Measurements from ENCODE around the gene GNB5.

GNB5 gene

DNA sequence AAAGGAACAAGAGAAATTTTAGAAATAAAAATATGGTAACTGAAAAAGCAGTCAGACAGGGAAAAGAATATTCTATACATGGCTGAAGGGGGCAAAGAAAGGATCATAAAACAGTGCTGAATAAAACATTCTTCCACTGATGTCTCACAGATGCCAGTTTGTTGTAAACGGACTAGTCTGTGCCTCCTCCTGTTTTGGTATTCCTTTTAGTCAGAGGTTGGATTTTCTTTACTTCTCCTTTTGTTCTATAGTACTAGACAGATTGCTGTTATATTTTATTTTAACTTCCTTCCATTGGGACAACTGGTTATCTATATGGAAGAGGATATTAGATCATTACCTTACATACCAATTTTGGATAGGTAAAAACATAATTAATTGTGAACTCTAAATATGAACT, 16.0 kb upstream of the GNB5 start:
- in situ Hi-C loops (cut with MboI; ENCODE audit: low sequenced_read_pairs): no loop called here

DNA sequence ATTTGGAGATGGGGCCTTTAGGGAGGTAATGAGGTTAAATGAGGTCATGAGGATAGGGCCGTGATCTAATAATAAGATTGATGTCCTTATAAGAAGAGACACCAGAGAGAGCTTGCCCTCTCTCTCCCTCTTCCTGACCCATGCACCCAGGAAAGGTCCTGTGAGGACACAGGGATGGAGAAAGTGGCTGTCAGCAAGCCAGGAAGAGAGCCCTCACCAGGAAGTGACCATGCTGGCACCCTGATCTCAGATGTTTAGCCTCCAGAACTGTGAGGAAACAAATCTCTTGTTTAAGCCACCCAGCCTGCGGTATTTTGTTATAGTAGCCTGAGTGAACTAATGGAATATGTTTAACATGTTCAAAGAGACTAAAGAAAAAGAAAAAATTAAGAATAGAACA, 15.3 kb upstream of the GNB5 start:
- in situ Hi-C loops (cut with MboI; ENCODE audit: low sequenced_read_pairs): no loop called here

DNA sequence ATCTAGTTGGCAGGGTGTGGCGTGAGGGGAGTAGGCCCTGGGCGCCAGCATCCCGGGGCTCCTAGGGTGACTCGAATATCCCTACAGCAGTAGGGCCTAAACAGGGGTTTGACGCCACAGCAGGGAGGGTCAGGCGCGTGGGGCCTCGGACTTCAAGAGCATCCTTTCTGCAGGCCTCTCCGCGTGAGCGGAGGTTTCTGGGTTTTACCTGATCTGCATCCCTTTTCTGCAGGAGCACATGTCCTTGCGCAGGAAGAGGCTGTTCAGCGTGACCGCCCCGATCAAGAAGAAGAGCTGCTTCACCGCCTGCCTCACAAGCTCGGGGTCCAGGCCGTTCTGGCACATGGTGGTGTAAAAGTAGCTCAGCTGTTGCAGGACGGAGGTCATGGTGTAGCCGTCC, 13.5 kb upstream of the GNB5 start:
- in situ Hi-C loops (cut with MboI; ENCODE audit: low sequenced_read_pairs): no loop called here

DNA sequence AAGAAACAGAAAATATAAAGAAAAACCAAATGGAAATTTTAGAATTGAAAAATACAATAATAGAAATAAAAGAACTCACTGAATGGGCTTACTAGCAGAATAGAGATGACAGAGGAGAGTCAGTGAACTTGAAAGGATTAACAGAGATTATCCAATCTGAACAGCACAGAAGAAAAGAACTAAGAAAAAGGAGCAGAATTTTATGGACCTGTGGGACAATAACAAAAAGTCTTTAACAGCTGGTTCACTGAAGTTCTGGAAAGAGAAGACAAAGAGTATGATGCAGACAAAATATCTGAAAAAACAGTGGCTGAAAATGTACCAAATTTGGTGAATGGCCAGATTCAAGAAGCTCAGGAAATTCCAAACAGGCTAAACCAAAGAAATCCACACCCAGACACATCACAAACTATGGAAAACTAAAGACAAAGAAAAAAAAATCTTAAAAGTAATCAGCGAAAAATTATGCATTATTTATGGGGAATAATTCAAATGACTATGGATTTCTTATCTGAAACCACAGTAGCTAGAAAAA, 9.7 kb upstream of the GNB5 start:
- in situ Hi-C loops (cut with MboI; ENCODE audit: low sequenced_read_pairs): no loop called here

- in situ Hi-C loops (cut with MboI; ENCODE audit: low sequenced_read_pairs): no loop called here
These were observed 8.1 kb upstream of the GNB5 start for GRCh38 chr15:52199271-52199670.

DNA sequence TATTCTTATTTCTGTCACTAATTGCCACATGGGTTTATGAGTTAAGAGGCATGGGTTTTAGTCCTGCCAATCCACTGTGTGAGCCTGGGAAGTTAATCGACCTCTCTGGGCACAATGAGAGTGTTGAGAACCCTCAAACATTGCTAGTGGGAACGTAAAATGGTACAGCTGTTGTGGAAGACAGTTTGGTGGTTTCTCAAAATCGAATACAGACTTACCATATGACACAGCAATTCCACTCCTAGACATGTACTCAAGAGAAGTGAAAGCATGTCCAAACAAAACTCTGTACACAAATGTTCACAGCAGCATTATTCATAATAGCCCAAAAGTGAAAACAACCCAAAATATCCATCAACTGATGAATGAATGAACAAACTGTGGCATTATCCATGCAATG, 5.7 kb upstream of the GNB5 start:
- in situ Hi-C loops (cut with MboI; ENCODE audit: low sequenced_read_pairs): no loop called here

DNA sequence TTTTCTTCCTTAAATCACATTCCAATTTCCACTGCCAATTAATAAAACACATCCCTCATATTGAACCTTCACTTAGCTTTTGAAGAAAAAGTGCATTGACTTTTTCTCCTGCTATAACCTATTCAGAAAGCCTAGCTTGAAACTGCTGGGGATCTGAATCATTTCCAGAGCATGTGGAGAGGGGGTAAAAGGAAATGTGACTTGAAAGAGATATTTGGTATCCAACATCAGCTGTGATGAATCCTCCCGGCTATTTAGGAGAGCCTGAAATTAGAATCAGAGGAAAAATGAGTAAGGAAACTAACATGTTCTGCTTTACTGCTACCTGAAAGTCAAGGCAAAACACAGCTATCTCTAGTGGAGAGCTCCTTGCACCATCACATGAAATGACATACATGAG, 2.6 kb upstream of the GNB5 start:
- in situ Hi-C loops (cut with MboI; ENCODE audit: low sequenced_read_pairs): no loop called here

DNA sequence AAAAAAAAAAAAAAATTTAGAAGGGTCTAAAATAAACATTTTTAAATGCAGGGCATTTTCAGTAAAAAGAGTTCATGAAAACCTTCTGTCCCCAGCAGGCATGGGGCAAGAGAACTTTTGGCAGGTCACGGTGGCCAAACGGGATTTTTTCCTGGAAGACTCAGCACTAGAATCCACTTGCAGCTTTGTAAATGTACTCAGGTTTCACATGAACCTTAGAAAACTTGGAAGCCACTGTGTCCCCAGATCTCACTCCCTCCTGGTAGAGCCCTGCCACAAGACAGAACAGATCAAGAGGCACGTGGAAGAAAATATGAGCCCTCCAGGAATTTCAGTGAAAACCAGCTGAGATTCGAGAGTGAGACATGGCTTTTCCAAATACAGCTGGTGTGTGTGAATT, 2.1 kb upstream of the GNB5 start:
- in situ Hi-C loops (cut with MboI; ENCODE audit: low sequenced_read_pairs): no loop called here

DNA sequence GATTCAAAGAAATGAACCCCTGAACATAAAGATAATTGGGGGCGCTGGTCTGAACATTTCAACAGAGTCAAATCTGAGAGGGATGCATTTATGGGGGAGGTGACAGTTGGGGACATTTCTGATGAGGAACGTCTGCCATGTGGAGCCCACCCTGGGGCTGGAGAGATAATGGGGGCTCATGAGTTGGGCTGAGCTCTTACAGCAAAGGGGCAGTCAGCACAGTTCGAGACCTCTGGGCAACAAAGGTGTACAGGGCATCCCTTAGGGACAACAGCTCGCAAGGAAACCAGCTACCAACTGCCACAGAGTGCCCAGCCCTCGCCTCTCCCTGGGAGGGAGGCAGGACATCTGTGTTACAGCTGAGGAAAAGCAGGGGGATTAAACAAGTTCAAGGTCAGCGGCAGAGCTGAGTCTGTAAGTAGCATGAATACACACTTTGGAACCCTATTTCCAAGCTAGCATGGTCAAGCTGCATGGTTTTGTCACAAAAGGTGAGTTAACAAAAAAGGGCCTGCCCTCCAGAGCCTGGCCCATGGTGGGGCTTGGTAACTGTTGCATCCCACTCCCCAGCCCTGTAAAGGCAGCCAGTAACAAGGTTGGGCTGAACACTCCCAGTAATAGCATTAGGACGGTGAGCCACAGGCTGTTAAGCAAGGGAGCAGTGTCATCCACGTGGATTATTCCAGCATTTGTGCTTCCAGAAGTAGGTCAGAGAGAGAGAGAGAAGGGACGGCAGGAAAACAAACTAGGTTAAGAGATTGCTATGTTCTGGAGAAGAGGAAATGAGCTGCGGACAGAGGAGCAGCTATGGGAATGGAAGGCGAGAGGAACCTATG, 4.3 kb downstream of the GNB5 start:
- in situ Hi-C loops (cut with MboI; ENCODE audit: low sequenced_read_pairs): no loop called here

DNA sequence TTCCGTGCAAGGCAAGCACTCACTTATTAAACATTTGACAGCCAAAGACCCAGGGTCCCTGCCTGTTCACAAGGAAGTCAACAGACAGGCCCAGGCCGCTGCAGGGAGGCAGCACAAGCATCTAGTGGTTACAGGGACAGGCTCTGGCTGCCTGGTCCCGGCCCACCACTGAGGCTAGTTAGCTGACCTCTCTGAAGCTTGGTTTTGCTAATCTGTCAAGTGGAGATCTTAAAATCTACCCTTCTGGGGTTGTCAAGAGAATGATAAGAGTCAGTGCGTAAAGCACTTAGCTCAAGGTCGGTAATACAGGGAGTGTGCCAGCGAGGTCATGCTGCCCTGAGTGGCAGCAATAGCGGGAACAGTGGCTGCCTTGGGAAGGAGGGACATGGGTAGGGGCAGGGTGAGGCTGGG, 6.0 kb downstream of the GNB5 start:
- in situ Hi-C loops (cut with MboI; ENCODE audit: low sequenced_read_pairs): no loop called here

DNA sequence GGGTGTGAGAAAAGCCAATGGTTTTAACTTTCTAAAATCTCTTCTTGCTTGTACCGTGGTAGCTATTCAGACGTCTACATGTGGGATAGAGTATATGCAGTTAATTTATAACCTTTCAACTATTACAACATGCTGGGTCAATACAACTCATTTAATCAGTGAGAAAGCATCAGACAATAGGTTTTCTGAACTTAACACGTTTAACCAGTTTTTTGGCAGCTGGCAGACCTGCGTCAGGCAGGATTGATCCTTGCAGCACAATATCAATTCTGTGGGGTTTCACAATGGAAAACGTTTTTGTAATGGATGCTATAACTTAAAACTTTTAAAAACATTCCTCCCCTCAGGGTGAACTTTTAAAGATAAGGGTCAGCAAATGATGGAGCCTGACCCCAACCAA, 6.5 kb downstream of the GNB5 start:
- in situ Hi-C loops (cut with MboI; ENCODE audit: low sequenced_read_pairs): no loop called here

DNA sequence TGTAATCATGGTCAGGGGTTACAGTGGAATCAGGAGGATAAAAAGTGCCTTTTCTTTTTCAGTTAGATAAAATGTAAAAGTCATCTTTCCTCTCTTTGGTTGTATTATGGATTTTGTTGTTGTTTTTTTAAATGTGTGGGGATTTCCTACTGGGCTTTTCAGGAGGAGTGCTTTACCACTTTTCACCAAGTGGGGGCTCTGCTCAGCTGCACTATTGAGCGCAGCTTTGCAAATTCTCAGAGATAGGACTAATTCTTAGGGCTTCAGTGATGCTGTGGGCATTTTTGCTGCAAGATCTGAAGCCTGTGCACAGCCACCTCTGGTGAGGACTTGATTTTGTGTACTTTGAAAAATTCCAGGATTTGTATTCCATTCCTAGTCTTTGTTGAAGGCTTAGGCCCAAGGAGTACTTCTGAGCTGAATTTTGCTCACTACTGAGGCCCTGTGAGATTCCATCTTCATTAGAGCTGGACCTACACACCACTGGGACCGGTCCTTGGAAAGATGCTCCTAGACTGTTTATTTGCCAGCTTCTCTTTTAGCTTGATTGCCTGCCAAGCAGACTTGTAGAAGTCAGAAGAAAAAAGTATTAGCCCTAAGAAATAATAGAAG, 7.5 kb downstream of the GNB5 start:
- in situ Hi-C loops (cut with MboI; ENCODE audit: low sequenced_read_pairs): no loop called here

DNA sequence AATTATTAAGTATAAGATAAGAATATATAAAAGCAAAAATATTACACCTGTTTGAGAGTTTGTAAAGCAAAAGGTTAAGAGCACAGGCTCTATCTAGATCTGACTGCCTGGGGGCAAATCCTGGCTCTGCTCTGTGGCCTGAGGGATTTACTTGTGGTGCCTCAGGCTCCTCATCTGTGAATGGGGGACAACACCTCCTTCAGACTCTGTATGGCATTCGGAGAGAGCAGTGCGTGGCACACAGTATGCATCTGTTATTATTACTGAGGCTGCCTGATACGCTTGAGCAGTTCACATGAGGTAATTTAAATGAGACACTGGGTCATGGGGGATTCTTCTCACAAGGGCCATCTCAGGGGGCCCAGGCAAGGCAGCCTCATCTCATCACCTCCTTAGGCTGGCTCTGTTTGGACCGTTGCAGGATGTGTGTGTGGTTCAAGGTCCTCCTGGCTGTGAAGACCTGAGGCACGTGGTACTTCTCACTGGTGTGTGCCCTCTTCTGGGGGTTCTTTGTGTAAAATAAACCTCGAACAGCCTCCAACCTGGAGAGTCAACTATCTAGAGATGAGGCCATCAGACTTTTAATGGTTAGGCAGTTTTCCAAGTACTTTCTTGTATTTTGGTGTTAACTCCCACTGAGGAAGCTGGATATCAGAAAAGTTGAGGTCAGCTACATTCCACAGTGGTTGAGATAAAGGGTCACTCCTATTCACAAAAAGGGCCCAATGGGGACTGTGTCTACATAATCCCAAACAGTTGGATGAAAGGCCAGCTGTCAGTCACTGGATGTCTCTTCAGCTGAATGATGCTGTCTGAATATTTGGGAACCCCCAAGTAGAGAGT, 9.0 kb downstream of the GNB5 start:
- in situ Hi-C loops (cut with MboI; ENCODE audit: low sequenced_read_pairs): no loop called here

DNA sequence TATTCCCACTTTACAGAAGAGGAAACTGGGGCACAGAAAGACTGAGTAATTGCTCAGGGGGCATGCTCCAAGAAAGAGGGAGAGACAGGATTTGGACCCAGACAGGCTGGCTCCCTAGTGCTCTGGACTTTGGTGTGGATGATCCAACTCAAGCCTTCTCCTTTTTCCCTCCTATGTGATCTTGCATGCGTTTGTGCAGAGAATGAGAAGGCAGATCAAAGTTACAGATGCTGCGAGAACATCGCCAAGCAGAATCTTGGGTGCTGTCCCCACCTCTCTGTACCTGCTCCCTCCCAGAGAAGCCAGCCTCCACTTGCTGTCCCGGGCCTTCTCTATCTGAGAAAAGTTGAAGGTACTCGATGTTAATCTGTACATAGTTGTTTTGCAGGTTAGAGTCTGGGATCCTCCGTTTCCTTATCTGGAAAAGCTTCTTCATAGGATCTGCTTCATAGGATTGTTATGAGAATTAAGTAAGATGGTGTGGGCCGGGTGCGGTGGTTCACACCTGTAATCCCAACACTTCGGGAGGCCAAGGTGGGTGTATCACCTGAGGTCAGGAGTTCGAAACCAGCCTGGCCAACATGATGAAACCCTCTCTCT, 10.2 kb downstream of the GNB5 start:
- in situ Hi-C loops (cut with MboI; ENCODE audit: low sequenced_read_pairs): no loop called here

DNA sequence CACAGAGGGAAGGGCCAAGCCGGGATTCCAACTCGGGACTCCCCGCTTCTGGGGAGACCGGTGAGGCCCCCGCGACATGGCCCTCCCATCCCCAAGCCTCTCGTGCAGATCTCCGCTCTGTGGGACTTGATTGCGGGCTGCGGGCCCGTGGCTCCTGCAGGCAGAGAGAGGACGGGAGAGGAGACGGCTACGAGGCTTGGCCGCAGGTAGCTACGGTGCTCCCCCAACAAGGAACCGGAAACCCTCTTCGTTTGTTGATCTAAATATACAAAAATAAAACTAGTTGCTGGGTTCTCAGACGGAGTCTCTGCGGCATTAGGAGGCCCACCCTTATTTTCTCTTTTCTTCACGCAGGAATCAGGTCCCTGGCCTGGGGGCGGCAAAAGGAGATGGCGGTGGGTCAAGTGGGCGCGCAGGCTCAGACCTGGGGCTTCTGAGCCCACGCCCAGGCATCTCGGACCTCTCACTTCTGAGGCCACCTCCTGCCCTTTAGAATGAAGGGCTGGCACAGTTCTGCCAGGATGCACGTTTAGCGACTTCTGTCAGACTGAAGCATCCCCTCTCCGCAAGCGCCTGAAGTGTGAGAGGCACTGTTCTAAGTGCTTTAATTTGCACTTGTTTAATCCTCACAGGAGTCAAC, 10.9 kb downstream of the GNB5 start:
- in situ Hi-C loops (cut with MboI; ENCODE audit: low sequenced_read_pairs): no loop called here

GRCh38 chr15:52179278-52180195, 11.7 kb downstream of the GNB5 start:
- in situ Hi-C loops (cut with MboI; ENCODE audit: low sequenced_read_pairs): no loop called here

- in situ Hi-C loops (cut with MboI; ENCODE audit: low sequenced_read_pairs): no loop called here
These were observed 12.4 kb downstream of the GNB5 start for GRCh38 chr15:52178765-52179164.

DNA sequence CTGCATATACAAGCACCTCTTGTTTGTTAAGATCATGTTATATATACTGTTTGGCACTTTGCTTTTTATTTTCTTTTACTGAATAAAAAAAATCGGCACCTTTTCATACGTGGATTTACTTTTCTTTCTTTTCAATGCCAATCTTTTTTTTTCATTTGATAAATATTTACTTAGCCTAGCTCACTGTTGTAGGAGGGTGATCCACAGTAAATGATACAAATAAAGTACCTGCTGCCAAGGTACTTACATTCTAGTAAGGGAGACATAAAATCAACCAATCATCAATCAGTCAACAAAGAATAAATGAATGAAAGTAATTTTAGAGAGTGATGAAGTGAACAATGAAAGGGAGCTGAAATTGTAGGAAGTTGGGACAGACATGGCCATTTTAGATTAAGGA, 18.3 kb downstream of the GNB5 start:
- in situ Hi-C loops (cut with MboI; ENCODE audit: low sequenced_read_pairs): no loop called here

DNA sequence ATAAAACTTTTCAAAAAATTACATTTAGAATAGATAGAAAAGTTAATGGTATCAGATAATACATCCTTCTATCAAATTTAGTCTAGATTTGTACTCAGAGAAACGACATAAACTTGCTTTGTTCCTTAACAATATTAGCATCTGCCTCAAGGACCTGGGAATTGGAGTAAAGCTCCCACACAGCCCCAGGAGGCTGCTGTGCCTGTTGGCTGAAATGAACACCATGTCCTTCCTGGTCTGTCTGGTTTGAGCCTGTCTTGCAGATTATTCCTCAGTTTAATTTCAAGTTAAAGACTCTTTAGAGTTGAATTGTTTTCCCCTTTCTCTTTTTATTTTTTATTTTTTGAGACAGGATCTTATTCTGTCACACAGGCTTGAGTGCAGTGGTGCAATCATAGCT, 19.4 kb downstream of the GNB5 start:
- in situ Hi-C loops (cut with MboI; ENCODE audit: low sequenced_read_pairs): no loop called here

DNA sequence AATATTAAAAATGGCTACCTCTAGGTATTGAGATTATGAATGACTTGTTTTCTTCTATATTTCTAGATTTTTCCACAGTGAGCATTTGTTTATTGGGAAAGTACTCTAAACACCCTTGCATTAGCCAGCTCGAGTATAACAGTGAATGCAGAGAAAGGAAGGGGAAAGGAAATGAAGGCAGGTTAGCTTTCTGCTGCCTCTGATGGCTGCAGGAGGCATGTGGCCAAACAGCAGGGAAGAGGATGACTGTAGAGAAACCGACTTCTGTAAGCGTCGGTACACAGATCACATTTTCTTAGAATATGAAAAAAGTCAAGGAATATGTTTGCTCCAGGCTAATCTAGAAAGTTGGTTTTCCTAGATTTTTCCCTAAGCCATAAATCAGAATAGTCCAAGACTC, 19.8 kb downstream of the GNB5 start:
- in situ Hi-C loops (cut with MboI; ENCODE audit: low sequenced_read_pairs): no loop called here

All from HL-60/S4 treated with phorbol 12-myristate 13-acetate at 8.2 ng/mL for 4 days and 3 days (cell line).